IMR-90 (cell line): Measurements from ENCODE around the gene TEAD2. TPM values are rescaled to one million over a fixed set of nuclear protein-coding genes. Genes with fewer than 3 reads are reported as not detected.

ENCODE experiments used
- ATAC-seq: fragments of 200-7000 bp; cut with Tn5 transposase; 2 replicates; pipeline ENCODE4 v1.9.1; 2020; ENCODE audit warnings: low read depth, mild to moderate bottlenecking, moderate library complexity
- BruUV-seq: library from RNA; stranded (reverse); fragments of 400-500 nt; replicated peaks from 2 replicates; lab custom pipeline; 2021; lab: Mats Ljungman, UMichigan
- CTCF ChIA-PET: fragments of 300-600 bp; formaldehyde crosslinking; extraction: SDS; loops from one replicate; lab custom pipeline; 2021; ENCODE audit warnings: antibody characterized with exemption; lab: Yijun Ruan, JAX
- POLR2A ChIA-PET: fragments of 300-600 bp; sonication (Branson Sonifier 250); formaldehyde crosslinking; loops from one replicate; lab custom pipeline; 2022; ENCODE audit warnings: antibody characterized with exemption; ENCODE audit not compliant: unreplicated experiment; lab: Charles Lee
- DNase-seq: peaks from one replicate; pipeline ENCODE4 v3.0.0; 2013
- H2AFZ ChIP-seq: replicated peaks from 2 replicates; pipeline ENCODE3; 2013; ENCODE audit warnings: low read length, mild to moderate bottlenecking; ENCODE audit not compliant: poor library complexity
- H2AK5ac ChIP-seq: 2 replicates; pipeline ENCODE4 v1.6.1; 2013; ENCODE audit warnings: low read depth, low read length, inconsistent platforms
- H2AK9ac ChIP-seq: replicated peaks from 2 replicates; pipeline ENCODE3; 2013; ENCODE audit warnings: mild to moderate bottlenecking, low read depth, low read length, moderate library complexity; ENCODE audit not compliant: poor library complexity
- H2BK120ac ChIP-seq: 2 replicates; pipeline ENCODE4 v1.6.1; 2013; ENCODE audit warnings: low read depth, low read length, inconsistent platforms
- H2BK15ac ChIP-seq: 3 replicates; pipeline ENCODE4 v1.6.1; 2013; ENCODE audit warnings: low read depth, low read length, inconsistent platforms
- H2BK20ac ChIP-seq: 2 replicates; pipeline ENCODE4 v1.6.1; 2013; ENCODE audit warnings: low read depth, mild to moderate bottlenecking, inconsistent platforms, low read length, moderate library complexity
- H2BK5ac ChIP-seq: 2 replicates; pipeline ENCODE4 v1.6.1; 2013; ENCODE audit warnings: mild to moderate bottlenecking, low read depth, low read length, inconsistent platforms; ENCODE audit not compliant: poor library complexity, severe bottlenecking
- H3K14ac ChIP-seq: replicated peaks from 2 replicates; pipeline ENCODE4 v1.6.1; 2013; ENCODE audit warnings: low read depth, low read length, inconsistent platforms
- H3K18ac ChIP-seq: 2 replicates; pipeline ENCODE4 v1.6.1; 2013; ENCODE audit warnings: low read depth, low read length, control low read depth
- H3K23ac ChIP-seq: 2 replicates; pipeline ENCODE4 v1.6.1; 2013; ENCODE audit warnings: low read depth, low read length, inconsistent platforms
- H3K27ac ChIP-seq: 2 replicates; pipeline ENCODE4 v1.5.1; 2013; ENCODE audit warnings: mild to moderate bottlenecking, control low read depth, low read length; ENCODE audit not compliant: insufficient read depth
- H3K27me3 ChIP-seq: 2 replicates; pipeline ENCODE4 v1.6.1; 2013; ENCODE audit warnings: low read length; ENCODE audit not compliant: control insufficient read depth, insufficient read depth
- H3K36me3 ChIP-seq: 2 replicates; pipeline ENCODE4 v1.6.1; 2013; ENCODE audit warnings: low read length, mixed read lengths; ENCODE audit not compliant: control insufficient read depth, insufficient read depth
- H3K4ac ChIP-seq: 2 replicates; pipeline ENCODE4 v1.6.1; 2013; ENCODE audit warnings: low read depth, low read length, inconsistent platforms
- H3K4me1 ChIP-seq: 2 replicates; pipeline ENCODE4 v1.6.1; 2013; ENCODE audit warnings: low read length, mixed read lengths; ENCODE audit not compliant: control insufficient read depth, insufficient read depth
- H3K4me2 ChIP-seq: 2 replicates; pipeline ENCODE4 v1.6.1; 2013; ENCODE audit warnings: low read depth, mild to moderate bottlenecking, control low read depth, low read length, moderate library complexity
- H3K4me3 ChIP-seq: 2 replicates; pipeline ENCODE4 v1.5.1; 2013; ENCODE audit warnings: low read depth, mild to moderate bottlenecking, control low read depth, low read length, moderate library complexity; ENCODE audit not compliant: insufficient read depth
- H3K56ac ChIP-seq: 2 replicates; pipeline ENCODE4 v1.6.1; 2013; ENCODE audit warnings: low read length, inconsistent platforms; ENCODE audit not compliant: insufficient read depth; ENCODE audit errors: extremely low read depth
- H3K79me1 ChIP-seq, 2 experiments: 2 replicates each; pipeline ENCODE4 v1.6.1; 2013; ENCODE audit warnings: low read length in 2 of 2, inconsistent platforms in 1 of 2, low read depth in 1 of 2
- H3K9ac ChIP-seq: 2 replicates; pipeline ENCODE4 v1.6.1; 2013; ENCODE audit warnings: low read depth, low read length, control low read depth
- H3K9me1 ChIP-seq: 2 replicates; pipeline ENCODE4 v1.6.1; 2013; ENCODE audit warnings: low read length, inconsistent platforms; ENCODE audit not compliant: insufficient read depth
- H3K9me3 ChIP-seq: 2 replicates; pipeline ENCODE4 v1.6.1; 2013; ENCODE audit warnings: low read length; ENCODE audit not compliant: control insufficient read depth, insufficient read depth
- H4K20me1 ChIP-seq: 2 replicates; pipeline ENCODE4 v1.6.1; 2013; ENCODE audit warnings: low read length, inconsistent platforms; ENCODE audit not compliant: insufficient read depth
- H4K5ac ChIP-seq: 2 replicates; pipeline ENCODE4 v1.6.1; 2013; ENCODE audit warnings: mild to moderate bottlenecking, low read depth, low read length, control low read depth
- H4K8ac ChIP-seq, 2 experiments: 2 replicates each; pipeline ENCODE4 v1.6.1; 2013; ENCODE audit warnings: low read depth in 2 of 2, low read length in 2 of 2, control low read depth in 1 of 2, inconsistent platforms in 1 of 2
- H4K91ac ChIP-seq: 2 replicates; pipeline ENCODE4 v1.6.1; 2013; ENCODE audit warnings: low read depth, low read length, inconsistent platforms; ENCODE audit not compliant: insufficient read depth
- CEBPB ChIP-seq: IDR thresholded peaks from 2 replicates; pipeline ENCODE4 v1.6.1; 2012; ENCODE audit warnings: low read depth, low read length, improper control_type of control experiment
- MAFK ChIP-seq: IDR thresholded peaks from 2 replicates; pipeline ENCODE4 v1.6.1; 2012; ENCODE audit warnings: low read depth, low read length, improper control_type of control experiment
- RCOR1 ChIP-seq: IDR thresholded peaks from 2 replicates; pipeline ENCODE4 v1.6.1; 2012; ENCODE audit warnings: mild to moderate bottlenecking, low read length, improper control_type of control experiment; ENCODE audit not compliant: insufficient replicate concordance
- WGBS, 2 experiments: methylation state at CpG; one replicate each; pipeline versions ENCODE4 v1.1.5 to v1.1.7; 2013; ENCODE audit warnings: missing lambda C conversion rate in 2 of 2; ENCODE audit not compliant: insufficient read length in 1 of 2; ENCODE audit errors: extremely low coverage in 2 of 2; 5-methylcytosine and 5-hydroxymethylcytosine counted together
- dilution Hi-C: fragments of 300-500 bp; cut with HindIII; formaldehyde crosslinking; loops from one replicate; pipeline ENCODE4 v1.14.3; 2018; ENCODE audit warnings: low sequenced_read_pairs; ENCODE audit not compliant: unreplicated experiment
- in situ Hi-C: fragments of 300-500 bp; cut with MboI; formaldehyde crosslinking; loops from 3 replicates; pipeline ENCODE4 v1.14.3; 2019; ENCODE audit warnings: low sequenced_read_pairs, inconsistent platforms, mixed read lengths
- intact Hi-C: fragments of 100-400 bp; cut with micrococcal nuclease; formaldehyde crosslinking; loops from 2 replicates; pipeline ENCODE4 v1.10.0; 2022
- polyA plus RNA-seq, 3 experiments: library from polyadenylated mRNA; depleted of rRNA; stranded (reverse); fragments of >200 nt; gene quantifications; 2 replicates each; pipeline ENCODE4 v1.2.3, GENCODE V29; 2012; ENCODE audit warnings: low replicate concordance in 1 of 3
- total RNA-seq: library from RNA; depleted of rRNA; stranded (reverse); fragments of >200 nt; gene quantifications from 2 replicates; pipeline ENCODE4 v1.2.3, GENCODE V29; 2012

Gene TEAD2
- total and polyA plus RNA-seq, 2 of the 4 experiments (the other 2 are of a cell fraction) = 30.8 to 33.6 TPM

- H2BK15ac ChIP-seq = no peak overlapping the region
- H3K4ac ChIP-seq = no peak overlapping the region
- no TSS peak for BruUV-seq
- H3K4me3 ChIP-seq = no peak overlapping the region
- H2BK20ac ChIP-seq = no peak overlapping the region
- H2AK9ac ChIP-seq = no peak overlapping the region
- peaks cover 5% of the 10 kb centered on the region; the same call in 1 of the 2 replicates for H4K20me1 ChIP-seq
- H3K4me2 ChIP-seq = no peak overlapping the region
- DNase-seq (no peak), ATAC-seq (no peak)
- no peak overlapping the region for H4K5ac ChIP-seq
- no peak overlapping the region for H3K9ac ChIP-seq
- WGBS, 2 experiments = 80% methylated on average over 3 of the region's 14 CpGs; no CpG with 5 or more reads in 1 of the 2 experiments
- H3K79me1 ChIP-seq = peaks cover 0 to 2% of the 10 kb centered on the region in 2 experiments; a peak in 1 of 4 replicates
- no peak overlapping the region for H2BK120ac ChIP-seq
- H3K14ac ChIP-seq = no peak overlapping the region
- no peaks in the 10 kb centered on the region for H3K4me1 ChIP-seq
- H3K27ac ChIP-seq = no peak overlapping the region
- H2BK5ac ChIP-seq = no peak overlapping the region
- no peak overlapping the region for H4K8ac ChIP-seq
- no peak overlapping the region for H3K56ac ChIP-seq
- dilution Hi-C loops = no loop called here
- no peak overlapping the region for H2AFZ ChIP-seq
- ChIA-PET CTCF (no interaction called here), POLR2A (interaction anchor here (0.6 kb wide), 1 partner anchor 44 kb away, joined by 10 read pairs; no protein-coding TSS in a partner anchor)
- peaks cover 13% of the 10 kb centered on the region for H3K36me3 ChIP-seq
- intact Hi-C loops = no loop called here
- no peak overlapping the region for H3K23ac ChIP-seq
- no peak overlapping the region for H4K91ac ChIP-seq
- no peak overlapping the region for H3K18ac ChIP-seq
- H3K9me3 ChIP-seq = no peaks in the 10 kb centered on the region
- in situ Hi-C loops = no loop called here
- TF ChIP-seq RCOR1 (no peak), MAFK (no peak), CEBPB (no peak)
- H3K9me1 ChIP-seq = peaks cover 6% of the 10 kb centered on the region; the same call in 1 of the 2 replicates
- H3K27me3 ChIP-seq = no peaks in the 10 kb centered on the region
- no peak overlapping the region for H2AK5ac ChIP-seq
These were observed 26.3 kb downstream of the TEAD2 start for GRCh38 chr19:49335784-49336481.
